Subcutaneous adipose tissue (tissue), 4 donors: Measurements from ENCODE around the gene DGKG. TPM values are rescaled to one million over a fixed set of nuclear protein-coding genes. Genes with fewer than 3 reads are reported as not detected.

ENCODE experiments used
- total RNA-seq, 4 donors: library from RNA; depleted of rRNA; stranded (reverse); fragments of >200 nt; gene quantifications; one replicate each; pipeline ENCODE4 v1.1.0, GENCODE V29; 2016
- TF ChIP-seq, protein P1 (sequence below): fragments of 450-650 bp; IDR thresholded peaks from one replicate; pipeline ENCODE4 v1.5.1; 2016; ENCODE audit warnings: low read depth, mild to moderate bottlenecking, control low read depth, antibody characterized with exemption, moderate library complexity

DGKG gene
- total RNA-seq, 4 donors from 2014 or later: 0.49 to 3.1 (median 1.8) TPM

DNA sequence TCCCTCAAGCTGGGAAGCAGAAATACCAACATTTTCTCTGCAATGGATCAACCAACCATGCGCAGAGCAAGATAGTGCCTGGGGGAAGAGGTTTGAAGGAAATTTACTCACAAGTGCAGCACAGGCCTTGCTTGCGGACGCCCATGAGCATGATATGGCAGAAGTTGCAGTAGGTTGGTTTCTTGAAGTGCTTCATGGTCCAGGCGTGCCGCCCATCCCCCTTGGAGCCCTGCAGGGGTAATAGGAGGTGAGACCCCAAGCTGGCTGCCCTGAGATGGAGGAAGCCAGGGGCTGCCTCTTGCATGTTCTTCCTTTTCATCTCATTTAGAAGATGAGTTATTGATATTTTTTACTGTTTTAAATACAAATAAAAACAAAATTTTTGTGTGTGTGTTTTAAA is 86.6 kb downstream of the DGKG start:
- TF ChIP-seq, protein P1, sequence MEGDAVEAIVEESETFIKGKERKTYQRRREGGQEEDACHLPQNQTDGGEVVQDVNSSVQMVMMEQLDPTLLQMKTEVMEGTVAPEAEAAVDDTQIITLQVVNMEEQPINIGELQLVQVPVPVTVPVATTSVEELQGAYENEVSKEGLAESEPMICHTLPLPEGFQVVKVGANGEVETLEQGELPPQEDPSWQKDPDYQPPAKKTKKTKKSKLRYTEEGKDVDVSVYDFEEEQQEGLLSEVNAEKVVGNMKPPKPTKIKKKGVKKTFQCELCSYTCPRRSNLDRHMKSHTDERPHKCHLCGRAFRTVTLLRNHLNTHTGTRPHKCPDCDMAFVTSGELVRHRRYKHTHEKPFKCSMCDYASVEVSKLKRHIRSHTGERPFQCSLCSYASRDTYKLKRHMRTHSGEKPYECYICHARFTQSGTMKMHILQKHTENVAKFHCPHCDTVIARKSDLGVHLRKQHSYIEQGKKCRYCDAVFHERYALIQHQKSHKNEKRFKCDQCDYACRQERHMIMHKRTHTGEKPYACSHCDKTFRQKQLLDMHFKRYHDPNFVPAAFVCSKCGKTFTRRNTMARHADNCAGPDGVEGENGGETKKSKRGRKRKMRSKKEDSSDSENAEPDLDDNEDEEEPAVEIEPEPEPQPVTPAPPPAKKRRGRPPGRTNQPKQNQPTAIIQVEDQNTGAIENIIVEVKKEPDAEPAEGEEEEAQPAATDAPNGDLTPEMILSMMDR: no peak

DNA sequence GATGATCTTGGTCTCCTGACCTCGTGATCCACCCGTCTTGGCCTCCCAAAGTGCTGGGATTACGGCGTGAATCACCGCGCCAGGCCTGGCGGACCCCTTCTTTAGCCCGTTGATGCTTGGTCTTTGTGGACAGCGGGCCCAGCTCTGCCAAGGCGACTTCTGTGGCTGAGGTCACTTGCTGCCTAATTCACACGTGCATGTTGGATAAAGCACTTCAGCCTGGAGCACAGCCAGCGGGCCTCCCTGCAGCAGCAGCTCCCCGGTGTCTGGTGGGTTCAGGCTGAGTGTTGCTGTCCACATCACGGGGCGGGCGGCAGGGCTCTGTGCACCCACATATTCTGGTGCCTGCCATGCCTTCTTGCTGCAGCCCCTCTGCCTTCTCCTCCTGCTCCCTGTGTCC is 88.4 kb downstream of the DGKG start:
- TF ChIP-seq, protein P1: no peak

DNA sequence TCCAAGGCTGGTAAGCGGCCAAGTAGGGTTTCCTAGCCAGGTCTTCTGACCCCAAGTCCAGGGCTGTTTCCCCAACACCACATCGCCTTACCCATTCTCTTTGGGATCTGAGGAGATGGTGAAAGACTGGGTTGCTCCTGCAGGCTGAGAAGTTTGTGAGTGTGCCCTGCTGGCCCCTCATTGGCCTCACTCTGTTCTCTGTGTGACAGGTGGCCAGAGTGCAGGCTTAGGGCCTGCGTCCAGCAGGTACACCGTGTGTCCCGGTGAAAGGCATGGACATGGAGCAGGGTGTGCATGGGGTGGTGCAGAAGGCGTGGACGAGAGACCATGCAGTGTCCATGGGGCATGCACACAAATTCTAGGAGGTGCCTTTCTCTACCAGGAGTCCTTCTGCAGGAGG is 91.3 kb downstream of the DGKG start:
- TF ChIP-seq, protein P1: no peak

DNA sequence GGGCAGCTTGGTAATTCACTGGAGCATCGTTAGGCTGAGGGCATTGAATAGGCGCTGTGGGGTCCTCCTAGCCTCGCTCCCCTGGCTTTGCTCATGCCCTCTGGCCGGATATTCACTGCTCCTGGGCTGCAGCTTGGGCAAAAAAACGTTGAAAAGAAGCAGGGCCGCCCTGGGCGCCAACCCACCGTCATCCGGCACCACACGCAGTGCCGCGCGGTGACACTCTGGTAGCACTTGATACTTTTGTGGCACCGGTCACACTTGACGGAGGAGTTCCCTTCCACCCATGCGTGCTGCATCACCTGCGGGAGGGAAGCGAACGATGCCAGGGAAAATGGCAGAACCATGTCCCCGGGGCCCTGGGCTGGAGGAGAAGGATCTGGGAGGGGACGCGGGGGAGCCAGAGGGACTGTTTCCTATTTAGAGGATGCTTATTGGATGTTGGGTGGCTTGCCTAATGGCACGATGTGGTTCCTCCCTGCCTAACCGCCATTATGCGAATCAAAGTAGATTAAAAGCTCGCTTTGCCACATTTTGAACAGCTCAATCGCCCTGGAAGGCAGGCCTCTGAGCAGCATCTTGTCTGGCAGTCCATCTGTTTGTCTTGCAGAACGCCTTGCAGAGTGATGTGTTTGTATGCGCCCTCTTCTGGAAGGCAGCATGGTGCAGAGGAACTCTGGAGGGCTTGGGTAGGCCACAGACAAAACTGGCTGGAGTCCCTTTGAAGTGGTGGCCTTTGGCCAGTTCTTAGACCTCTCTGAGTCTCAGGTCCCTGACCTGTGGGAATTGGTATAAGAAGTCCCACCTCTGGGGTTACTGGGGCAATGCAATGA is 93.2 kb downstream of the DGKG start:
- TF ChIP-seq, protein P1: no peak

DNA sequence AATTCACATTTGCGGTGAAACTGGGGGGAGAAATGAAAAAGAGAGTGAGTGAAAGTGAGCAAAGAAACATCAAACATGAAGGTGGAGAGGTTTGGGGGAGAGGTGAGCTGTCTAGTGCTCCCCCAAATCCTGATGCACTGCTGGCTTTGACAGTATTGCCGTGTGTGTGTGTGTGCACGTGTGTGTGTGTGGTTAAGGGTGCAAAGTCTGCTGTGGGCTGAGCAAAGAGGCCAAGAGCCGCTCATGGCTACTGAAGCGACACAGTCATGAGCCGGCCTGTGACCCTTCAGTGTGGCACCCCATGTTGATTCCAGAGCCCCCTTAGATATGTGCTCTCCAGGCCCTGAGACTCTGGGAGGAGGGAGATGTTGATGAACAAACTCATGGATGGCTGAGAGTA is 94.3 kb downstream of the DGKG start:
- TF ChIP-seq, protein P1: no peak

DNA sequence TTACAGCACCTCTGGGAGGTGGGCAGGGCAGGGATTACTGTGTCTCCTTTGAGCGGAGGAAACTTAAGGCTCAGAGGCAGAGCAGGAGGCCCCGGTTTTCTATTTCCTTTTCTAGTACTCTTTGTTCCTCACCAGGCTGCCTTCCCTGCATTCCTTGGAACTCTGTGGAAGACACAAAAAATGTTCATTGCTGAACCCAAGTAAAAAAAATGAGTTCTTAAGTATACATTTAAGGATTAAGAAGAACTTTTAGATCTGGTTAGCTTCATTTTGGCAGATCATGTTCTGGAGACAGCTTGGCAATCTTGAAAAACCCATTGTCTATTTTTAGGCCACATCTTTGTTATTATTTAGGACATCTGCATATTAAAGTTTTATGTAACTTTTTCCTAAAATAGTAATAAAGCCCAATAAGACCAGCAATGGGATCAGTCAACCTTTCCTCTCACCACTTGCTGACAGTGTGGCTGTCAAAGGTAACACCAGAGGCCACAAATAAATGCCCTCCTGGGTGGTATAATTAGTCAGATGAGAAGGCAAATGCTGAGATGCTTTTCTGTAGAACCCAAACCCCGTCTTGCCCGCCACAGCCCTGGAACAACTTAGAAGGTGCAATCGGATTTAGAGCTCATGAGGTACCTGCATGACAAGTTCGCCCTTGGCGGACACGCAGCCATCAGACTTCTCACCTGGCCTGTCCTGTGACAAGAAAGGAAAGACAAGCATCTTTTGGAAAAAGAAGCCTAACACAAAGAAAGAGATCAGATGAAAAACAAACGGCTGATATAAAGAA is 97.2 kb downstream of the DGKG start:
- TF ChIP-seq, protein P1: no peak

DNA sequence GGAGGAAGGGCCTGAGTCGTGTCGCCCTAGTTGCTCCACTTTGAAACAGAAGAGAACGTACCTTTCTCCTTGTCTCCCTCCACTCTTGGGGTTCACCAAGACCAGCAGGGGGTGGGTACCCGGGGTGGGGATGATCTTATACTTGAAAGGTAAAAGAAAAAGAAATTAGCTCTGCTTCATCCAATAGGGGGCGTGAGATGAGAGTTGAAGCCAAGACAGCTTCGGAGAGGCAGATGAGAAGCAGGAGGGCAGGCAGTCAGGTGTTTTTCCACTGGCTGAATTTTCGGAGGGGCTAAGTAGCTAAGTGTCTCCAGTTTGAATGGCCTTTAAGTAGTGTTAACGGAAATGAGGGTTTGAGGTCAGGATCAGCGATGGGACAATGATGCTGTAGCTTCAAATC is 100.4 kb downstream of the DGKG start:
- TF ChIP-seq, protein P1: no peak
